HepG2 (cell line): ENCODE measurements around the gene NUTF2.

Source experiments
- BRD4 ChIP-seq: sonication (generic); formaldehyde crosslinking; IDR thresholded peaks from 2 replicates; pipeline ENCODE4 v1.4.0; 2020; ENCODE audit warnings: missing genetic modification reagents
- HOXA7 ChIP-seq: sonication (generic); formaldehyde crosslinking; IDR thresholded peaks from 2 replicates; pipeline ENCODE4 v1.8.1; 2022; ENCODE audit warnings: mild to moderate bottlenecking, missing genetic modification reagents, moderate library complexity
- RFX3 ChIP-seq: IDR thresholded peaks from 2 replicates; pipeline ENCODE4 v1.6.1; 2016; ENCODE audit warnings: missing biosample characterization, missing genetic modification reagents
- SPEN ChIP-seq: sonication (generic); formaldehyde crosslinking; IDR thresholded peaks from 2 replicates; pipeline ENCODE4 v1.5.1; 2020; ENCODE audit warnings: low read depth, mild to moderate bottlenecking, missing genetic modification reagents

GRCh38 chr16:67893743-67894399 lies 47.1 kb downstream of the NUTF2 start:
- no peak for TF ChIP-seq RFX3
- TF ChIP-seq SPEN (CRISPR knock-in tag) = no peak; the same call in 1 of the 2 replicates
- TF ChIP-seq HOXA7 (CRISPR knock-in tag) = no peak
- no peak; the same call in 1 of the 2 replicates for TF ChIP-seq BRD4 (CRISPR knock-in tag)
